ENCODE data around the gene MEGF11.

- TF ChIP-seq CTCF (tag by site-specific recombination; IDR thresholded peaks at IDR 0.05) (no peak), ZBTB7A (tag by site-specific recombination; IDR thresholded peaks at IDR 0.05; ENCODE audit: low read depth) (no peak)
Observed at GRCh38 chr15:66231394-66232266, 21.9 kb downstream of the MEGF11 start.
